ENCODE data around the gene UGT2A2.

- no peak for TF ChIP-seq GATA2 (IDR thresholded peaks at IDR 0.05; ENCODE audit: low read depth, low read length)
- no peak for TF ChIP-seq GATA3 (IDR thresholded peaks at IDR 0.05; ENCODE audit: low read depth, low read length)
Measured at GRCh38 chr4:69684804-69685203, 45.4 kb upstream of the UGT2A2 start.

Measured in SH-SY5Y (cell line).